Kidney capillary endothelial cell (primary cell): ENCODE data around the gene STK38L.
"Not testable (repeated sequence)": the region's sequence is repeated elsewhere in the genome, so short reads cannot be mapped to it uniquely, and the experiment has no call there.

Source experiments
- DNase-seq: peaks from one replicate; pipeline ENCODE4 v3.0.0-alpha.2; 2018; ENCODE audit warnings: low spot score

Gene STK38L

DNA sequence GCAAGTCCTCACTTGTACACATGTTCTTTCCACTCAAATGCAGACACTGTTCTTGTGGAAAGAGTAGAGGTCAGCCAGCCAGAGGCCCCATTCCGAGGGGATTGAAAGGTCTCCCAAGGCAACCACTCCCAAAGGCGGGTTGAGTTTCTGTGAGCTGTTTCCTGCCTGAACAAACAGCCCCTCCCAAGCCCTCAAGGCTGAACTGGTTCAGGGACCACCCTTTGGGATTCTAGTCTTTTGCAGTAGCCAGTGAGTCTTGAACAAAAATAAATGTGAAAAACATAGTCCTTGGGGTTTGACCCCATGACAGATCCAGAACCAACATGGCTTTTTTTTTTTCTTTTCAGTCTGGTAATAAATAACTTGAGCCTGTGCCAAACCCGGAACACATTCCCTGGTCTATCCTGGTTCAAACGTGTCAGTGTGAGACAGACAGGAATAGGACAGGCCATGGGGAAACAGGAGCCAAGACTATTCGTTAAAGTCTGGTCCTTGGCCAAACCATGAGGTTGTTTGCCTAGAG lies 17.6 kb upstream of the STK38L start:
- DNase-seq = no peak

DNA sequence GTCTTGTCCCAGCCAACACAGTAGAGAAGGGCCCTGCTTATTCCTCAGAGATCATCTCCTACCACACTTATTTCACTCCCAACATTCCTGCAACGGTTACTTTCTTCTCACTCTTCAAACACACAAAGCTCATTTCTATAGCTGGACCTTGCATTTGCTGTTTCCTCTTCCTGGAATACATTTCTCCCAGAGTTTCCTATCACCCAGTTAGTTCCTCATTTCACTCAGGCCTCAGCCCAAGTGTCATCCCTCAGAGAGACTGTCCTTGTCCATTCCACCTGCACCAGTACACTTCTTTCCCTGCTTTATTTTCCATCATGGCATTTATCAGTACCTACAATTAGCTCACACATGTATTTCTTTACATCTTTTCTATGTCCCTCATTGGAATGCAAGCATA lies 14.7 kb upstream of the STK38L start:
- no peak for DNase-seq

DNA sequence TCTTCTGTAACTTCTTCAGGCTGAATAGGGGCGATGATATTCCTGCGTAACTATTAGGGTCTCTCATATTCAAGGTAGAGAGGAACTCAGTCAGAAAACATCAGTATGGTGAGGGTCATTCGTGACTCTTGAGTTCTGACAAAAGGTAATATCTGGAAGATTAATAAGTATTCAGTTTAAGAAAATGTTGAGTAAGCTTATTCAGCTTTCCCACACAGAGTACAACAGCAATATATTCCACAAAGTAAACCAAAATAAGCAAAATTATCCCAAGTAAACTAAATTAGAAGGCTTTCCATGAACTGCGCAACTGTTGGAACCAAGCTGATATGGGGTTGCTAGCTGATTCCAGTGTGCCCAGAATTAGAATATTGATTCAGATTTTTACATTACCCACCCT lies 12.7 kb upstream of the STK38L start:
- DNase-seq = not testable (repeated sequence)

DNA sequence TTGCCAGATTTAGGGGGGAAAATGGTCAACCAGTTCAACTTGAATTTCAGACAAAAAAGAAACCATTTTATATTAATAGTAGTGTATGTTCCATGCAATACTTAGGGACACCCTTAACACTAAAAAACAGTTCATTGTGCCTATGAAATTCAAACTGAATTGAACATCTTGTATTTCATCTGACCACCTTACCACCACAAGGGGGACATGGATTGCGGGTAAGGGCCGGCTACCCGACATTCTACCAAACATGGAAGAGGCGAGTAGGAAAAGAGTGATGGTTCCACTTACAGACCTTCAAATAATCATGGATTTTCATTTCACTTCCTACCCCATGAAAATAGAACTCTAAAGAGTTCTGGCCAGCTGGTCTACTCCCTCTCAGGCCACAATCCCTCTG lies 10.3 kb upstream of the STK38L start:
- DNase-seq = no peak

DNA sequence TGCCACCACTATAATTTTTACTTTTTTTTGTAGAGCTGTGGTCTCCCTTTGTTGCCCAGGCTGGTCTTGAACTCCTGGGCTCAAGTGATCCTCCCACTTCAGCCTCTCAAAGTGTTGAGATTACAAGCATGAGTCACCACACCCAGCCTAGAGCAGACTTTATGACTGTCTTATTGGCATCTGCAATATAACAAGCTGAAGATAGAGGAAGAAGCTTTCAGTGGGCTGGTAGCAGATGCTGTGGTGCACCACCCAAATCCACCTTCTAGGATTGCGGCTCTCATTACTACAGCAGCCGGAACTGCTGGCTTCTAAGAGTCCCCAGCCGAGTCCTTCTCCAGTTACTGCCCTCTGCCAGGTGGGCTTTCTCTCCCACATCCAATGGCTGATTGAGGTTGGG lies 7.6 kb upstream of the STK38L start:
- no peak for DNase-seq

DNA sequence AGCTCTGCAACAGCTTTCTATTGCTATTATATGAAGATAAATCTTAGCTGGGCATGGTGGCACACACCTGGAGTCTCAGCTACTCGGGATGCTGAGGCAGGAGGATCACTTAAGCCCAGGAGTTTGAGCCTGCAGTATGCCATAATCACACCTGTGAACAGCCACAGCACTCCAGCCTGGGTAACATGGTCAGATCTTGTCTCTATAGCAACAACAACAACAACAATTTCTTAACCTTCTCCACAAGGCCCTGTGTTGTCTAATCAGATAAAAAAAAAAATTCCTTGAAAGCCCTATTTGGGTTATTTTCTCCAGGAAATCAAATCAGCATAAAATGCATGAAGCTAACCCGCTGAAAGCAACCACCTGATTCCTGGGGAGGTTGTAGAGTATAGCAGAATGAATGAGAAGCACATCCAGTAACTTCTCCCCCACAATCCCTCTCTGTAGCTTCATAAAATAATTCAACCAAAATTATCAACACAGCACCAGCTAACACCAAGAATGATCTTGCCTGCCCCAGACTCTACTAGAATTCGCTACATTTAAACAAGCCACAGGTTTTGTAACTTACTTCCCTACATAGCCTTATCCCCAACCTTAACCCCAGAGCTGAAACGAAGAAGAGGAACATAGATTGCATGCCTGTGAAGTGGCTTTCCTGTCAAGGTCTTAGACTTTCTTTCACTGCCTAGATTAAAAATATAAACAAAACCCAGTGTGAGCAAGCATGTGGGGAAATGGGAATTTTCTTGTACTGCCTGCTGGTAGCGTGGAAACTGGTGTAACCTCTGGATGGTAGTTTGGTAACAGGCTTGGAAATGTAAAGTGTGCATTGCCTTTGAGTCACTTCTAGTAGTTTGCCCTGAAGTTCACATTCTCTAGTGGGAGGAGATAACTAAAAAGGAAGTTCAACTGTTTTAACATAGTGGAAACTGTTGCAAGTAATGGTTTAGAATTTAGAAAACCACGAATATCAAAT lies 6.0 kb upstream of the STK38L start:
- DNase-seq = no peak

DNA sequence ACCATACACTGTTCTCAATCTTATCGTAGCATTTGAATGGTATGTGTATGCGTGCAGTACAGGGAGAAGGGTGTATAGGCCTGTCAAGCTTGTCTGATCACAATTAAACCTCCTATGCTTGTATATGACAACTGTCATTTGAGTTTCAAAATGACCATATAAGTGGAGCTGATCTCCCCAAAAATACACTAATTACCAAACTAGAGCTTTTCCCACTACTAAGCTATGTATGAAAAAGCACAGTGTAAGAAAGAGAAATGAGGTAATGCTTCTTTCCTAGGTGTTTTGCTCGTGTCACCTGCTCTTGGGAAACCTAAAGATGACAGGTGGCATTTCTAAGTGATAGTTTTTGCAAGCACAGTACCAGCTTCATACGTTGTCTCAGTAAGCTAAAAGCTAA lies 1.1 kb upstream of the STK38L start:
- DNase-seq = no peak

DNA sequence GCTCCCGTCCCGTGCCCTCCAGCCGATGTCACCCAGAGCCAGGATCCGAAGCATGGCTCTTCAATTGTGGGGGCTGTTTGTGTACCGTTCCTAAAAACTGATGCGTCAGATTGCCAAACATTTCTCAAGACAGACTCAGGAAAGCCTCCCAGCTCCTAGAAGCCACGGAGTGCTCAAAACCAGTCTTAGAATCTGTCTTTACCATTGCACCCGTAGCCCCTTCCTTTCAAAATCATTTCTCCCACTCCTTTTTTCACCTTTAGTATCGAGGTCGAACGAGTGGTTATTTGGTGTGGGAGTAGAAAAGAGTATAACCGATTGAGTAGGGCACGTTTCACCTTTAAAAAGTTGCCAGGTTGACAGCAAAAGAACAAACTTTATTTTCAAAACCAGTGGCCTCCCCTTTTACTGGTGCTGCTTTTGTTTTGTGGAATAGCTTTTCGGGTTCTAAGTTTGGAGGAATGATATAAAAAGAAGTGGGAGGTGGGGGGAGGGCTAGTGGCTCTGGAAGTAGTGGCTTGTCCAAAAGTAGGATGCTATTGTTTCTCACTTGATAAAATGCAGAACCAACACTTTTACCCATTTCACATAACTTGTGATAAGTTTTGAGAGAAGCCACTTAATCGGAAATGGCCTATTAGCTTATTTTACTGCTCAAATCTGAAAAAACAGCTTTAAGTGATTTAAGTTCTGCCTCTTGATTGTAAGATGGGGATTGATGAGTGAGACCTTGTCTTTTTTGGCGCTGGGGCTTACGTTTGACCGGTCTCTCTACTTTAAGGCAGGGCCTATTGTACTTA lies 803 bp downstream of the STK38L start:
- peak; percentile 29 for DNase-seq

DNA sequence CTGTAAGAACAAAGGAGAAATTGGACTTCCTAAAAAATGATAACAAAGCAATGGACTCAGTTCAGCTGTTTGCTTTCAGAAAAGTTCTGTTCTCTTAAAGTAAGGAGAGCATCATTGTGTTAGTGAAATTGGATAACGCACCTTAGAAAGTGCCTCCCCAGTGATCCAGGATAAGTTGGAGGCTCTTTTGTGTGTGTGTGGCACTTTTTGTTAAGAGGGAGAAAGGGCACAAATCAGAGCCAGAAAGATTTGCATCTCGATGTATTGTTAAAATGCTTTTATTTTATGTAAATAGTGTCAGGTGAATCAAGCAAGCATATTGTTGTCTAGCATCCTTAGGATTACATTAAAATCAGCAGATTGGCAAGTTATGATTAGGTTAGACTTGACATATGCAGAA lies 2.1 kb downstream of the STK38L start:
- DNase-seq = no peak

DNA sequence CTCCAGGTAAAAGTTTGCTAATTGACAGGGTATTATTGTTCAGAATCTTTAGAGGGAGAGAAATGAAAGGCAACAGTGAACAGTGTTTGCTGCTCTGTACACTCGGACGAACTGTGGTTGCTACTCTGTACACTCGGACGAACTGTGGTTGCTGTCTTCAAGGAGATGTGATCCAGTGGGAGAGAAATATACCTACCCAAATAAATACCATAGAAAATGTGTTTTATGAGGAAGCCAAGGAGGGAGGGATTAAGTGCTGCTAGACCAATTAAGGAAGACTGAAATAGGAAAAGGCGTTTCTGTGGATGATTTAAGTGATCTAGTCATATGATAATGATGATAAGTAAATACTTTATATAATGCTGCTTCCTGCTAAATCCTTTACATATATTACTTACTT lies 2.7 kb downstream of the STK38L start:
- no peak for DNase-seq

DNA sequence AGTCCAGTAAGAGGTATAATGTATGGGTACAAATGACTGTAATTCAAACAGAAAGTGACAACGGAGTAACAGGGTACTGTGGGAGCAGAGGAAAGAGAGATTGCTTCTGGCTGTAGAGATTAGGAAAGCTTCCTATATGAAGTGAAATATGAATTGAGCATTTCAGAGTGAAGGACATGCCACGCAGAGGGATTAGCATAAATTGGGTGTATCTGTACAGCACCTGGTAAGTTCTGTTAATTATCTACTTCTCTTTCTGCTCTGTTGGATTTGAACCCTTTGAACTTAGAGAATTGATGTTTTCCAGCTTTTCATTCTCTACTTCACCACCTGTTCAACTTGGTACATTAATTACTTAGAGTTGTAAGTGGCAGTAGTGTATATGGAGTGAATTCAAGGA lies 8.8 kb downstream of the STK38L start:
- DNase-seq = no peak

DNA sequence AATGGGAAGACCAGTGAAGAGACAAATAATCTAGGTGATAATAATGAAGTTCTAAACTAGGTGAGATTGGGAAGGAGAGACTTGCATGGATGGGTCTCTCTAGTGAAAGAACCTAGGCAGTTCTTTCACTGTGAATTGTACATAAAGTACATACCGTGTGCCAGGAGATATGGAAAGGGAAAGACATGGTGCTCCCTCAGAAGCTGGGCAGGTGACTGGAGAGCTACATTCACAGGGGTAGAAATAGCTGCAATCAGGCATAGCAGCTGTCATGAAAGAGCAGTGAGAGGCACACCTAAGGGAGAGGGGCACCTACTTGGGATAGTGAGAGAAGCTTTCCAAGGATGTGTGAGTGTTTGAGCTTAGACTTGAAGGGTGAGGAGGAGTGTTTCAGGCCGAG lies 9.3 kb downstream of the STK38L start:
- no peak for DNase-seq

DNA sequence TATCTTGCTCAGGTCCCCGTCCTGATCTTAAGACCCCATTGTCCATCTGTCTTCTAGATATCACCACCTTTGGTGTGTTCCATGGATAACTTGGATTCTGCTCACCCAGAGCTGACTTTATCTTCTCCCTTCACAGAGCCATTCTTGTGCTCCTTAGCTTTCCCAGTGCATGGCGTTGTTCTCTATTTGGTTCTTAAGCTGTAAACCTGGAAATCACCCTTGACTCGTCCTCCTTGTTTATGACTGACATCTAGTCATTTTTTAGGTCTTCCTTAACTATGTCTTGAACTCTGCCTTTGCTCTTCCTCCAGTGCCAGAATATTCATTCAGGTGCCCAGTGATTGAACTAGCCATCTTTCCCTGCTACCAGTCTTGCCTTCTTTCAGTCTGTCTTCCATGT lies 11.7 kb downstream of the STK38L start:
- no peak for DNase-seq

DNA sequence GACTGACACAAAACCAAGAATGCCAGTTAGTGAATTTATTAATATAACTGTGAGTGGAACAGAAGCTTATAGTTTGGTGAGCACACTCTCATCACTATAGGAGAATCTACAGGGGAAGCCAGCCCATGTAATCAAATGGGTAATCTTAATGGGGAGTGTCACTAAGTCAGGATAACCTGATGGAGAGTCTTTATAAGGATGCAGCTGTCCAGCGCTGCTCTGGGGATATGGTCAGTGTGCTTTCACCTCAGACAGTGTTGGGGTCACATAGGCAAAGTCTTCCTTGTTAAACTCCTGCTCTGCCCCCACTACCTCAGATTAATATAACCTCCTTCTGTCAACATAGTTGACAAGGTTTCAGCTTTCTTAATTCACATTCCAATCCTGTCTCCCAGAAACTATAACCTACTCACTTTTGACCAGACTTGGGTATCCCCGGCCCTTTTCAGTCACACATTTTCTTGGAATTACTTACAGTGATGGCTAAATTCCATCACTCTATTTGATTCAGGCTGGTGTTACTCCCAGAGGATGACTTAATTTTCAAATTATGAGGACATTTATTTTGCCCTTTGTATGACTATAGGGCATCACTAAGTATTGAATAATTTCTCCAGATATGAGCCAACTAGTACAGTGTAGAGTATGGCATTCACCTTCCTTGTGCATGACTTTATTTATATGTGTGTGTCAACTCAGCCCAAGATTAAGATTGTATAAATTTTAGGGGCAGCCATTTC lies 13.2 kb downstream of the STK38L start:
- DNase-seq = no peak

DNA sequence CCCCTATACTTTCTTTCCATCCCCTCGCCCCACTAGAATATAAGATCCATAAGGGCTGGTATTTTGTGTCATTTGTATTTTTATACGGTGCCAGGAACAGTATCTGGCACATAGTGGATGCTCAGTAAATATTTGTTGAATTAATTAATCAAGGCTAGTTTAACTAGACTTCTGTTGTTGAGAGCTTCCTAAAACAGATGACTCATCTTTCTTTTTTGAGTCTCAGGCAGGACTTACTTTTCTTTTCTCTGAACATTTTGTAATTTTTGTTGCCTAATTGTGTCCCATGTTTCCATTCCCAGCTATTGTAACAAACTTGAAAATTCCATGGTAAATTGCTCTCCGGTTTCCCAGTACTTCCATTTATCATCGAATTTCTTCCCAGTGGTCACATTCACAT lies 16.7 kb downstream of the STK38L start:
- DNase-seq = no peak

DNA sequence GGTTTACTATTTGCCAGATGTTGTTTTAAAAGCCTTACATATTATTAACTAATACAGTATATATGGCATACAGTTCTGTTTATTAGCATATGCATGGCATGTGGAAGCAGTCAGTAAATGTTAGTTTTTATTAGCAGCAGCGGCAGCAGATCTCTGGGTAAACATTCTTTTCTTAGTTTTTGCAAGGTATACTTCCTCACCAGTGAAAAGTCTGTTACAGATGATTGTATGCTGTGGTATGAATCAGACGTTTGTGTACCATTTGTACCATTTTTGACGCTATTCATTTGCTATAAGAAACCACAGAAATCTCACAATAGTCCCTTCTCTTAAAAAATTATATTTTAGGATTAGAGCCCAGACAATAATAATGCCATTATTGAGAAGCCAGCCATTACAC lies 17.8 kb downstream of the STK38L start:
- DNase-seq = no peak

DNA sequence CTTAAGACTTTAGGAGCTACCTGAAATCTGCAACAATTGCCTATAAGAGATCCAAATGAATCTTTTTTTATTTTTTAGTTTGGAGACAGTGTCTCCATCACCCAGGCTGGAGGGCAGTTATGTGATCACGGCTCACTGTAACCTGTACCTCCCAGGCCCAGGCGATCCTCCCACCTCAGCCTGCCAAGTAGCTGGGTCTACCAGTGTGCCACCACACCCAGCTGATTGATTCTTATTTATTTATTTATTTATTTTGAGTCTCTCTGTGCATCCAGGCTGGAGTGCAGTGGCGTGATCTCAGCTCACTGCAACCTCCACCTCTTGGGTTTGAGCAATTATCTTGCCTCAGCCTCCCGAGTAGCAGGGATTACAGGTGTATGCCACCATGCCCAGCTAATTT lies 26.1 kb downstream of the STK38L start:
- no peak for DNase-seq

DNA sequence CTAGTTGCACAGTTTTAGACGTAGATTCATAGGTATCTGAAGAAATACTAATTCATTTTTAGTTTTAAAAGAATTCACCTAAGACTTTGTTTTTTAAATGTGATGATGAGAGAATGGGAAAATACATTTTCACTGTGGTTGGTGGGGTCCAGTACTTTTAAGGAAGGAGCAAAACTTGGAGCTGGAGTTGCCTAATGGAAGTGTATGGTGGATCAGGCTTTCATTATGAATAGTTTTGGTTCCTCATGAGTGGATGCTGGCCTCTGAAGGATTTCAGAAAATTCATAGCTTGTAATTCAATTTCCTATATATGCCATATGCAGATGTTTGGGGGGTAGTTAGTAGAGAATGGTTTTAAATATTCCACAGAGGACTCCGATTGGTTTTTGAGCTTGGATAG lies 27.1 kb downstream of the STK38L start:
- DNase-seq = no peak

DNA sequence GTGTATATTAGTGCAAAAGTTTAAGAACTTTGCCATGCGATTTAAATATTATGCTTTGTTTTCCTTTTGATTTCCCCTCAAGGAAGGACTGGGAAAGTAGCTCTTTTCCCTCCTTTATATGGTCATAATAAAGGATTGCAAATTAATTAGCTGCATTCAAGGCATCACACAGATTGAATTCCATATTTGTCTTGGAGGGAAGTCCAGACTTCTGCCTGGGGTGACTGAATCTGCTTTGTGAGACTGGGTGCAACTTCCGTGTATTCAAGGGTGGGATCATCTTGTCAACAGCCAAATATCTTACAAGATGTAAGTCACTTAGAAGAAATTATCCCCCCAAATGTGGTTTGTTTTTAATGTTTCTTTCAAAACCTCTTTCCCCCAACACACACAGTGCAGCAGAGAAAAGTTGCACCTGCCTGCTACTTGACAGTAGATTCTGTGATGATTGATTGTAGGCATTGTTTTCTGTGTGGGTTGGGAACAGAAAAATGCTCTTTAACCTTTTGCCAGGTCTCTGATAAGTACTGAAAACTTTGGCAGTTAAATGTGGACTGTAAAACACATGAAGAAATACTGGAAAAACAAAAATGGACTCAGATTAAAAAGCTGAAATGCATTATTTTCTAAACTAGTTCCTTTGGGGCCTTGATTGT lies 28.4 kb downstream of the STK38L start:
- no peak for DNase-seq

DNA sequence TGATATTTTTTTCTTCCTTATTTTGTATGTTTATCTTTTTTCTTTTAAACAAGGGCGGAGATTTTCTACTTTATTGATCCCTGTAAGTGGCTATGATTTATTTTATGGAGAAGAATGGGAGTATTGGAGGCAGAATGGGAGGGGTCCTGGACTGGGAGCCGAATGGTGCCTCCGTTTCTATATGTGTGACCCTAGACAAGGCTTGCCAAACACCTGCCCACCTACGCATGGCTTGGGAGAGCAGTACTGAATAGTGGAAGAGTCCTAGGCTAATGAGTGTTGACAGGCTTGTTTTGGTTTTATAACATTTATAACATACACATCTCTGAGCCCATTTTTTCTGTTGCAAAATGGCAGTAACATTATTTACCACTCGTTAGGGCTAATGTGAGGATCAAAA lies 29.0 kb downstream of the STK38L start:
- DNase-seq = no peak

DNA sequence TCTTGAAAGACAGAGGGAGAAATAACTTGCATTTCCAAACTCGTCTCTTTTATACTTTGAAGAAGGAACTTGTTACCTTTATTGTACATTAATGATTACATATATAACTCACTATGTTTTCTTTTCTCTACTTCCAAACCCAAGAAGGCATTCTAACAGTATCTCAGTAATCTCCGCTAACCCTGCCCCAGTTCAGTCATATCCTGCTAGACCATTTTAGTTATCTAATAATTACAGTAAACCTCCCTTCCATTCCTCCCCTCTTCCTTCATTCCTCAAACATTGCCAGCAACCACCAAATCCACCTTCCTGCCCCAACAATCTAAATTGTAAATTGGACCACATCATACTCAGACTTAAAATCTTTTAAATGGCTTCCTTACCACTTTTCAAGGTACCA lies 30.6 kb downstream of the STK38L start:
- no peak for DNase-seq

DNA sequence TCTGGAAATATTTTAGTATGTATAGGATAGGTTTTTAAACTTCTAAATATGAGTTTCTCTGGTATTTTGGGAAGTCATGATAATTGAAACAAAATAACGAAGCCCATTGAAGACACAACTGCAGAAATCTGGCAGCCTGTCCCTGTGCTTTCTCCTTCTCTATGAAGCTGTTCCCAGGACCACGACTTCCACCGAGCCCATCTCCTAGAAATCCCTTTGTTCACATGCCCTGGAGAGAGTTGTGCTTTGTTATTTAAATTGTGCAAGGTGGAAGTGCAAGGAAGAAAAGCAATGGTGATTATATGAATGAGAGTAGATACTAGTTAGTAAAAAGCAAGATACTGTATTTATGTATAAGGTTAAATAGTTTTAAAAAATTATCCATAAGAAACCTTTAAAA lies 32.2 kb downstream of the STK38L start:
- no peak for DNase-seq
